ENCODE data around the gene FTSJ3.

DNA sequence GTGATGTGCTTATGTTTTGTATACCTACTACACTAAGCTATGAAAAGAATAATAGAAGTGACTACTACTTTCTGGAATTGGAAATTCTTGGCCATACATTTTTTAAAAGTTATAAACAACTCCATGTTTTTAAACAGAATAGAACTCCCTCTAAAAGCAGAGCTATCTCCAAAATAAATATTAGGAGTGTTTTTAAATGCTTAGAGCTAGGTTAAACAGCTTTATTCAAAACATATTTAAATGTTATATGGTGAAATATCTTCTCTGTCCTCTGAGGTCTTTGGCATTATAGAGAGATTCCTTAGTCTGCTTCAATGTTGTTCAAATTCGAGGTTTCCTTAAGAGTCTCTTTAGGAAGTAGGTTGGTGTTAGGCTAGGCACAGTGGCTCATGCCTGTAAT is 23.1 kb downstream of the FTSJ3 start:
- TF ChIP-seq, protein P1, sequence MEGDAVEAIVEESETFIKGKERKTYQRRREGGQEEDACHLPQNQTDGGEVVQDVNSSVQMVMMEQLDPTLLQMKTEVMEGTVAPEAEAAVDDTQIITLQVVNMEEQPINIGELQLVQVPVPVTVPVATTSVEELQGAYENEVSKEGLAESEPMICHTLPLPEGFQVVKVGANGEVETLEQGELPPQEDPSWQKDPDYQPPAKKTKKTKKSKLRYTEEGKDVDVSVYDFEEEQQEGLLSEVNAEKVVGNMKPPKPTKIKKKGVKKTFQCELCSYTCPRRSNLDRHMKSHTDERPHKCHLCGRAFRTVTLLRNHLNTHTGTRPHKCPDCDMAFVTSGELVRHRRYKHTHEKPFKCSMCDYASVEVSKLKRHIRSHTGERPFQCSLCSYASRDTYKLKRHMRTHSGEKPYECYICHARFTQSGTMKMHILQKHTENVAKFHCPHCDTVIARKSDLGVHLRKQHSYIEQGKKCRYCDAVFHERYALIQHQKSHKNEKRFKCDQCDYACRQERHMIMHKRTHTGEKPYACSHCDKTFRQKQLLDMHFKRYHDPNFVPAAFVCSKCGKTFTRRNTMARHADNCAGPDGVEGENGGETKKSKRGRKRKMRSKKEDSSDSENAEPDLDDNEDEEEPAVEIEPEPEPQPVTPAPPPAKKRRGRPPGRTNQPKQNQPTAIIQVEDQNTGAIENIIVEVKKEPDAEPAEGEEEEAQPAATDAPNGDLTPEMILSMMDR (IDR thresholded peaks at IDR 0.05): no peak
- TF ChIP-seq POLR2A (IDR thresholded peaks at IDR 0.05): no peak
